ENCODE data around the gene PFKFB2. TPM values are rescaled to one million over a fixed set of nuclear protein-coding genes. Genes with fewer than 3 reads are reported as not detected.

PFKFB2 gene
- total and polyA plus RNA-seq, 2 of the 8 experiments (the other 6 are each of a cell fraction or from before 2014, with no cell fraction given): 6.7 to 19.1 TPM

GRCh38 chr1:207047505-207047904 lies 5.6 kb upstream of the PFKFB2 start:
- Histone ChIP-seq H3K79me1 (ENCODE audit: low read depth, low read length) (no peaks in the 10 kb centered on the region; the same call in 1 of the 2 replicates), H2AK5ac (ENCODE audit: low read depth, low read length) (no peak overlapping the region), H3K14ac (ENCODE audit: insufficient read length) (no peak overlapping the region), H4K91ac (replicated peaks; ENCODE audit: insufficient read length, low read length) (no peak overlapping the region), H2BK20ac (ENCODE audit: low read length) (no peak overlapping the region), H4K20me1 (replicated peaks in 1 of 2; ENCODE audit: control insufficient read depth in 1 of 2, insufficient read depth in 2 of 2, low read length in 2 of 2) (peaks cover 11 to 12% of the 10 kb centered on the region in 2 experiments), H2AFZ (ENCODE audit: low read length) (no peak overlapping the region), H4K8ac (ENCODE audit: extremely low read depth, insufficient read depth, low read length) (no peak overlapping the region), H3K18ac (ENCODE audit: extremely low read depth, low read length) (no peak overlapping the region), H3K9ac (replicated peaks in 1 of 4; ENCODE audit: extremely low read depth in 1 of 4, low read depth in 3 of 4, low read length in 3 of 4) (no peak overlapping the region), H3K27ac (ENCODE audit: low read depth, low read length) (no peak overlapping the region), H3K36me3 (ENCODE audit: control insufficient read depth in 2 of 4, insufficient read depth in 4 of 4, low read length in 3 of 4) (peaks cover 9 to 30% (median 10%) of the 10 kb centered on the region in 4 experiments), H3K4me2 (ENCODE audit: insufficient read depth in 1 of 2, low read depth in 2 of 2, low read length in 2 of 2) (no peak overlapping the region), H2BK5ac (ENCODE audit: low read depth, low read length) (no peak overlapping the region), H3K79me2 (ENCODE audit: control insufficient read depth in 1 of 2, insufficient read depth in 2 of 2, low read length in 2 of 2) (peaks cover 3 to 61% of the 10 kb centered on the region in 2 experiments; a peak in 3 of 4 replicates), H3K9me3 (ENCODE audit: insufficient read depth in 2 of 2, low read depth in 1 of 2, low read length in 1 of 2) (no peaks in the 10 kb centered on the region), H4K5ac (ENCODE audit: insufficient read length, low read depth, low read length) (no peak overlapping the region), H3K4me1 (replicated peaks in 1 of 4; ENCODE audit: control insufficient read depth in 3 of 4, insufficient read depth in 4 of 4, low read length in 3 of 4) (peaks cover 0 to 8% (median 2%) of the 10 kb centered on the region in 4 experiments; a peak in 4 of 7 replicates), H3K27me3 (replicated peaks in 1 of 4; ENCODE audit: control insufficient read depth in 3 of 4, extremely low read depth in 1 of 4, insufficient read depth in 3 of 4, low read length in 3 of 4) (no peaks in the 10 kb centered on the region), H3K4ac (replicated peaks; ENCODE audit: insufficient read length, low read depth, low read length) (no peak overlapping the region), H2BK15ac (ENCODE audit: low read length) (no peak overlapping the region), H2BK120ac (replicated peaks; ENCODE audit: low read depth, low read length) (no peak overlapping the region), H3K23me2 (ENCODE audit: low read depth, low read length) (no peaks in the 10 kb centered on the region; the same call in 1 of the 2 replicates), H3K56ac (replicated peaks; ENCODE audit: insufficient read length, low read depth, low read length) (no peak overlapping the region), H3K23ac (ENCODE audit: insufficient read length) (no peak overlapping the region), H2BK12ac (ENCODE audit: low read depth, low read length) (no peak overlapping the region), H3K4me3 (ENCODE audit: extremely low read depth in 1 of 4, insufficient read depth in 2 of 4, low read depth in 3 of 4, low read length in 4 of 4) (no peak overlapping the region)
- no peak for FAIRE-seq
- ChIA-PET CTCF (ENCODE audit: partially characterized antibody) (interaction anchor here (1.5 to 4.2 kb wide), 2 partner anchors 10 to 16 kb away, joined by 6 to 40 read pairs; partner anchors contain the start of gene C1orf116), POLR2A (ENCODE audit: partially characterized antibody) (interaction anchor here (0.7 to 1.7 kb wide), 2 partner anchors 15 to 16 kb away, joined by 4 to 5 read pairs; partner anchors contain the start of gene C1orf116)
- DNase-seq (ENCODE audit: low read depth in 1 of 2, low spot score in 2 of 2): no peak
- WGBS, 2 experiments (ENCODE audit: extremely low coverage in 1 of 2, insufficient coverage in 1 of 2, insufficient read length in 1 of 2, insufficient replicate concordance in 2 of 2, low coverage in 1 of 2, low lambda C conversion rate in 2 of 2, missing lambda C conversion rate in 1 of 2): 92% methylated on average over 1 of the region's 1 CpG; no CpG with 5 or more reads in 1 of the 2 experiments
- no peak for TF ChIP-seq CHD1 (IDR thresholded peaks at IDR 0.05; ENCODE audit: low read depth, low read length)
- no peak for TF ChIP-seq SIRT6 (IDR thresholded peaks at IDR 0.05; ENCODE audit: low read length)
- no peak for TF ChIP-seq MAFK (IDR thresholded peaks at IDR 0.05; ENCODE audit: low read depth, low read length)
- TF ChIP-seq RNF2 (IDR thresholded peaks at IDR 0.05; ENCODE audit: borderline replicate concordance, low read depth, low read length, missing control alignments, poor library complexity, severe bottlenecking): no peak
- TF ChIP-seq SIN3A (conservative IDR thresholded peaks at IDR 0.05 in 1 of 2, IDR thresholded peaks at IDR 0.05 in 1 of 2; ENCODE audit: low read depth in 1 of 2, low read length in 2 of 2): no peak
- TF ChIP-seq MAX (IDR thresholded peaks at IDR 0.05): no peak
- TF ChIP-seq RAD21 (IDR thresholded peaks at IDR 0.05 in 1 of 2, conservative IDR thresholded peaks at IDR 0.05 in 1 of 2; ENCODE audit: low read depth in 2 of 2, low read length in 2 of 2): no peak
- TF ChIP-seq CTCF (IDR thresholded peaks at IDR 0.05; ENCODE audit: control extremely low read depth in 1 of 3, insufficient read depth in 1 of 3, low read depth in 1 of 3, low read length in 3 of 3): no peak
- TF ChIP-seq SIX5 (IDR thresholded peaks at IDR 0.05; ENCODE audit: low read depth, low read length): no peak
- TF ChIP-seq SRF (IDR thresholded peaks at IDR 0.05; ENCODE audit: low read depth, low read length): no peak

All from H1 (cell line).